HG02840 (cell line): Measurements from ENCODE around the gene MFAP2.

Source experiments
- ATAC-seq: cut with Tn5 transposase; IDR thresholded peaks from one replicate; pipeline ENCODE4 v1.9.1; 2021; ENCODE audit warnings: mild to moderate bottlenecking, moderate library complexity, moderate number of reproducible peaks; ENCODE audit not compliant: unreplicated experiment, low FRiP score

MFAP2 gene

GRCh38 chr1:16980473-16981268, at the start of gene MFAP2:
Gene MFAP2 (minus strand): TSS chr1:16980620. CDS start chr1:16978273, 2,347 bp downstream.
- ATAC-seq = no peak

- no peak for ATAC-seq
Observed at GRCh38 chr1:17030206-17030605, 49.8 kb upstream of the MFAP2 start.

GRCh38 chr1:17028662-17029188, 48.3 kb upstream of the MFAP2 start:
- no peak for ATAC-seq

- no peak for ATAC-seq
Observed at GRCh38 chr1:17027900-17028299, 47.5 kb upstream of the MFAP2 start.

GRCh38 chr1:17027403-17027802, 47.0 kb upstream of the MFAP2 start:
- ATAC-seq = no peak

GRCh38 chr1:17024721-17025120, 44.3 kb upstream of the MFAP2 start:
- ATAC-seq = no peak

GRCh38 chr1:17023573-17023972, 43.2 kb upstream of the MFAP2 start:
- ATAC-seq = no peak

GRCh38 chr1:17023102-17023501, 42.7 kb upstream of the MFAP2 start:
- no peak for ATAC-seq

- ATAC-seq = no peak
Observed at GRCh38 chr1:17021896-17022295, 41.5 kb upstream of the MFAP2 start.

- no peak for ATAC-seq
Observed at GRCh38 chr1:17020502-17020901, 40.1 kb upstream of the MFAP2 start.

GRCh38 chr1:17018849-17019248, 38.4 kb upstream of the MFAP2 start:
- ATAC-seq = no peak

GRCh38 chr1:17017435-17017834, 37.0 kb upstream of the MFAP2 start:
- ATAC-seq = no peak

- ATAC-seq = no peak
Observed at GRCh38 chr1:17016317-17016661, 35.9 kb upstream of the MFAP2 start.

- no peak for ATAC-seq
Observed at GRCh38 chr1:17014671-17015567, 34.5 kb upstream of the MFAP2 start.

GRCh38 chr1:17013491-17014320, 33.3 kb upstream of the MFAP2 start:
- ATAC-seq = no peak

- ATAC-seq = no peak
Observed at GRCh38 chr1:17012775-17013490, 32.5 kb upstream of the MFAP2 start.

GRCh38 chr1:17011439-17012307, 31.3 kb upstream of the MFAP2 start, which contains the start of gene ATP13A2:
Gene ATP13A2 (minus strand): TSS chr1:17011928. CDS start chr1:17011738, 190 bp downstream.
- peak; percentile 81 for ATAC-seq

- peak; percentile 8 for ATAC-seq
Observed at GRCh38 chr1:17011092-17011438, 30.6 kb upstream of the MFAP2 start.

- no peak for ATAC-seq
Observed at GRCh38 chr1:17009706-17010105, 29.3 kb upstream of the MFAP2 start.
